ENCODE measurements around the gene PHLDB2. TPM values are rescaled to one million over a fixed set of nuclear protein-coding genes. Genes with fewer than 3 reads are reported as not detected.

Gene PHLDB2
- total and polyA plus RNA-seq, 2 of the 13 experiments (the other 11 are each of a cell fraction or from before 2014, with no cell fraction given), result 8.4 to 23.6 TPM

DNA sequence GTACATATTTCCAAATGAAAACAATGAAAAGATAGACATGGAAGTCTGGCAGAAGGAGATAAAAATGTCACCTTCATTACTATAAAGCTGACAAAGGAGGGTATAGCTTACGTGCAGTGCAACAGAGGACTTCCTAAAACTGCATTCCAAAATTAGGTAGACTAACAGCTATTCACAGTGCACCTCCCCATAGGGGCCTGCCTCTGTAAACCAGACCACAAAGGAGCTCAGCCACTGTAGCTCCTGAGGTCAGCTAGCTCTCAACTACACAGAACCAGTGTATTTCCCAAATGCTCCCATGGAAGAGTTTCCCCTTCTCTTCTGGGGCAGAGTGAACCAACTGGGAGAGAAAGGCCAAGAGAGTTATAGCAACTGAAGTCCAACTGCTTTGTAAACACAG lies 31.2 kb upstream of the PHLDB2 start:
- DNase-seq (ENCODE audit: low spot score), result no peak
- ATAC-seq, result peak; percentile 46
- H2AFZ ChIP-seq (ENCODE audit: low read length), result no peak overlapping the region
- no peaks in the 10 kb centered on the region for H4K20me1 ChIP-seq (ENCODE audit: insufficient read depth, low read length)
- no TSS peak for BruUV-seq (replicated peaks)
- H3K4me3 ChIP-seq (replicated peaks in 1 of 3; ENCODE audit: insufficient read depth in 1 of 3, low read depth in 2 of 3, low read length in 3 of 3), result no peak overlapping the region
- no peaks in the 10 kb centered on the region for H3K9me3 ChIP-seq (ENCODE audit: low read length)
- WGBS (ENCODE audit: low lambda C conversion rate), result 100% methylated on average over 1 of the region's 1 CpG
- no peaks in the 10 kb centered on the region for H3K27me3 ChIP-seq (ENCODE audit: control insufficient read depth in 1 of 2, insufficient read depth in 2 of 2, low read length in 2 of 2)
- no peak for FAIRE-seq
- no peak overlapping the region for H3K27ac ChIP-seq (ENCODE audit: extremely low read length, insufficient read depth, low read length)
- no peak overlapping the region for H3K9ac ChIP-seq (ENCODE audit: insufficient read depth, low read depth, low read length)
- ChIA-PET POLR2A (no interaction called here), CTCF (ENCODE audit: low intra/inter-chr PET ratio, low total read pairs) (no interaction called here)
- H3K4me1 ChIP-seq (ENCODE audit: insufficient read depth, low read length), result no peaks in the 10 kb centered on the region
- H3K36me3 ChIP-seq (replicated peaks in 1 of 2; ENCODE audit: control insufficient read depth in 1 of 2, insufficient read depth in 2 of 2, low read length in 2 of 2), result peaks cover 0 to under 1% of the 10 kb centered on the region in 2 experiments; a peak in 1 of 5 replicates
- no peaks in the 10 kb centered on the region for H3K79me2 ChIP-seq (ENCODE audit: insufficient read depth, low read length)
- H3K4me2 ChIP-seq (ENCODE audit: low read depth, low read length), result no peak overlapping the region
- intact Hi-C loops (cut with micrococcal nuclease; ENCODE audit: unreplicated experiment) (no loop called here), in situ Hi-C loops (cut with HindIII; ENCODE audit: extremely low pct_ligation_motif_present, low pct_unique_long_range_greater_than_20kb) (no loop called here)
- no peak for TF ChIP-seq SAP130 (CRISPR knock-in tag; IDR thresholded peaks at IDR 0.05; ENCODE audit: low read depth)
- TF ChIP-seq, protein P1, sequence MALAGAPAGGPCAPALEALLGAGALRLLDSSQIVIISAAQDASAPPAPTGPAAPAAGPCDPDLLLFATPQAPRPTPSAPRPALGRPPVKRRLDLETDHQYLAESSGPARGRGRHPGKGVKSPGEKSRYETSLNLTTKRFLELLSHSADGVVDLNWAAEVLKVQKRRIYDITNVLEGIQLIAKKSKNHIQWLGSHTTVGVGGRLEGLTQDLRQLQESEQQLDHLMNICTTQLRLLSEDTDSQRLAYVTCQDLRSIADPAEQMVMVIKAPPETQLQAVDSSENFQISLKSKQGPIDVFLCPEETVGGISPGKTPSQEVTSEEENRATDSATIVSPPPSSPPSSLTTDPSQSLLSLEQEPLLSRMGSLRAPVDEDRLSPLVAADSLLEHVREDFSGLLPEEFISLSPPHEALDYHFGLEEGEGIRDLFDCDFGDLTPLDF (CRISPR knock-in tag; IDR thresholded peaks at IDR 0.05), result no peak
- TF ChIP-seq CBX1 (IDR thresholded peaks at IDR 0.05; ENCODE audit: low read depth), result no peak
- TF ChIP-seq, protein P2, sequence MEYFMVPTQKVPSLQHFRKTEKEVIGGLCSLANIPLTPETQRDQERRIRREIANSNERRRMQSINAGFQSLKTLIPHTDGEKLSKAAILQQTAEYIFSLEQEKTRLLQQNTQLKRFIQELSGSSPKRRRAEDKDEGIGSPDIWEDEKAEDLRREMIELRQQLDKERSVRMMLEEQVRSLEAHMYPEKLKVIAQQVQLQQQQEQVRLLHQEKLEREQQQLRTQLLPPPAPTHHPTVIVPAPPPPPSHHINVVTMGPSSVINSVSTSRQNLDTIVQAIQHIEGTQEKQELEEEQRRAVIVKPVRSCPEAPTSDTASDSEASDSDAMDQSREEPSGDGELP (IDR thresholded peaks at IDR 0.05; ENCODE audit: borderline replicate concordance, low read depth), result no peak
- TF ChIP-seq NR2F1 (CRISPR knock-in tag; IDR thresholded peaks at IDR 0.05), result no peak
- TF ChIP-seq HOXA7 (CRISPR knock-in tag; IDR thresholded peaks at IDR 0.05), result no peak
- TF ChIP-seq RFX5 (IDR thresholded peaks at IDR 0.05; ENCODE audit: low read depth, low read length), result no peak
- TF ChIP-seq, protein P3, sequence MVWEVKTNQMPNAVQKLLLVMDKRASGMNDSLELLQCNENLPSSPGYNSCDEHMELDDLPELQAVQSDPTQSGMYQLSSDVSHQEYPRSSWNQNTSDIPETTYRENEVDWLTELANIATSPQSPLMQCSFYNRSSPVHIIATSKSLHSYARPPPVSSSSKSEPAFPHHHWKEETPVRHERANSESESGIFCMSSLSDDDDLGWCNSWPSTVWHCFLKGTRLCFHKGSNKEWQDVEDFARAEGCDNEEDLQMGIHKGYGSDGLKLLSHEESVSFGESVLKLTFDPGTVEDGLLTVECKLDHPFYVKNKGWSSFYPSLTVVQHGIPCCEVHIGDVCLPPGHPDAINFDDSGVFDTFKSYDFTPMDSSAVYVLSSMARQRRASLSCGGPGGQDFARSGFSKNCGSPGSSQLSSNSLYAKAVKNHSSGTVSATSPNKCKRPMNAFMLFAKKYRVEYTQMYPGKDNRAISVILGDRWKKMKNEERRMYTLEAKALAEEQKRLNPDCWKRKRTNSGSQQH (CRISPR knock-in tag; IDR thresholded peaks at IDR 0.05; ENCODE audit: low read depth), result no peak
- no peak for TF ChIP-seq RFX3 (CRISPR knock-in tag; IDR thresholded peaks at IDR 0.05)
- TF ChIP-seq, protein P4, sequence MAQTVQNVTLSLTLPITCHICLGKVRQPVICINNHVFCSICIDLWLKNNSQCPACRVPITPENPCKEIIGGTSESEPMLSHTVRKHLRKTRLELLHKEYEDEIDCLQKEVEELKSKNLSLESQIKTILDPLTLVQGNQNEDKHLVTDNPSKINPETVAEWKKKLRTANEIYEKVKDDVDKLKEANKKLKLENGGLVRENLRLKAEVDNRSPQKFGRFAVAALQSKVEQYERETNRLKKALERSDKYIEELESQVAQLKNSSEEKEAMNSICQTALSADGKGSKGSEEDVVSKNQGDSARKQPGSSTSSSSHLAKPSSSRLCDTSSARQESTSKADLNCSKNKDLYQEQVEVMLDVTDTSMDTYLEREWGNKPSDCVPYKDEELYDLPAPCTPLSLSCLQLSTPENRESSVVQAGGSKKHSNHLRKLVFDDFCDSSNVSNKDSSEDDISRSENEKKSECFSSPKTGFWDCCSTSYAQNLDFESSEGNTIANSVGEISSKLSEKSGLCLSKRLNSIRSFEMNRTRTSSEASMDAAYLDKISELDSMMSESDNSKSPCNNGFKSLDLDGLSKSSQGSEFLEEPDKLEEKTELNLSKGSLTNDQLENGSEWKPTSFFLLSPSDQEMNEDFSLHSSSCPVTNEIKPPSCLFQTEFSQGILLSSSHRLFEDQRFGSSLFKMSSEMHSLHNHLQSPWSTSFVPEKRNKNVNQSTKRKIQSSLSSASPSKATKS (CRISPR knock-in tag; IDR thresholded peaks at IDR 0.05), result no peak
- TF ChIP-seq NKX3-1 (CRISPR knock-in tag; IDR thresholded peaks at IDR 0.05), result no peak
